GM18867 (cell line): ENCODE measurements around the gene ZNF547.
"Not testable (repeated sequence)": the region's sequence is repeated elsewhere in the genome, so short reads cannot be mapped to it uniquely, and the experiment has no call there.

Experiments used
- ATAC-seq: cut with Tn5 transposase; IDR thresholded peaks from one replicate; pipeline ENCODE4 v1.9.1; 2021; ENCODE audit warnings: mild to moderate bottlenecking, moderate library complexity; ENCODE audit not compliant: unreplicated experiment

Gene ZNF547

DNA sequence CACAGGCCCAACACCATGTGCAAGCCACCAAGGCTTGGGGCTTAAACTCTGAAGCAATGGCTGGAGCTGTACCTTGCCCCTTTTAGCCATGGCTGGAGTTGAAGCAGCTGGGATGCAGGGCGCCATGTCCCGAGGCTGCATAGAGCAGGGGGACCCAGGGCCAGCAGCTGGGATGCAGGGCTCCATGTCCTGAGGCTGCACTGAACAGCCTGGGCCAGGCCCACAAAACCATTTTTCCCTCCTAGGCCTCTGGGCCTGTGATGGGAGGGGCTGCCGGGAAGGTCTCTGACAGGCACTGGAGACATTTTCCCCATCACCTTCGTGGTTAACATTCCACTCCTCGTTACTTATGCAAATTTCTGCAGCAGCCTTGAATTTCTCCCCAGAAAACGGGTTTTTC lies 10.8 kb downstream of the ZNF547 start:
- ATAC-seq: no peak

DNA sequence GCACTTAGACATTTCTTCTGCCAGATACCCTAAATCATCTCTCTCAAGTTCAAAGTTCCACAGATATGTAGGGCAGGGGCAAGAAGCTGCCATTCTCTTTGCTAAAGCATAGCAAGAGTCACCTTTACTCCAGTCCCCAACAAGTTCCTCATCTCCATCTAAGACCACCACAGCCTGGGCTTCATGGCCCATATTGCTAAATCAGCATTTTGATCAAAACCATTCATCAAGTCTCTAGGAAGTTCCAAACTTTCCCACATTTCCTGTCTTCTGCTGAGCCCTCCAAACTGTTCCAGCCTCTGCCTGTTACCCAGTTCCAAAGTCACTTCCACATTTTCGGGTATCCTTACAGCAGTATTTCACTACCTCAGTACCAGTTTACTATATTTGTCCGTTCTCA lies 11.3 kb downstream of the ZNF547 start:
- ATAC-seq: not testable (repeated sequence)

DNA sequence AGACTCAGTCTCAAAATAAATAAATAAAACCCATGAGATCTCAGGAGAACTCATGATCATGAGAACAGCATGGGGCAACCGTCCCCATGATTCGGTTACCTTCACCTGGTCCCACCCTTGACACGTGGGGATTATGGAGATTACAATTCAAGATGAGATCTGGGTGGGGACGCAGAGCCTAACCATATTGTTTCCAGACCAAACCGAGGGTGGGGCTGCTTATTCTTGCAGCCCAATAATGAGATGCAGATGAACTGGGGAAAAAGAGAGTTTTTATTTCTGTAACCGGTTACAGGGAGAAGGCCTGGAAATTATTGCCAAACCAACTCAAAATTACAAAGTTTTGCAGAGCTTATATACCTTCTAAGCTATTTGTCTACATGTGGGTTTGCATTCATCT lies 12.8 kb downstream of the ZNF547 start:
- ATAC-seq: no peak

DNA sequence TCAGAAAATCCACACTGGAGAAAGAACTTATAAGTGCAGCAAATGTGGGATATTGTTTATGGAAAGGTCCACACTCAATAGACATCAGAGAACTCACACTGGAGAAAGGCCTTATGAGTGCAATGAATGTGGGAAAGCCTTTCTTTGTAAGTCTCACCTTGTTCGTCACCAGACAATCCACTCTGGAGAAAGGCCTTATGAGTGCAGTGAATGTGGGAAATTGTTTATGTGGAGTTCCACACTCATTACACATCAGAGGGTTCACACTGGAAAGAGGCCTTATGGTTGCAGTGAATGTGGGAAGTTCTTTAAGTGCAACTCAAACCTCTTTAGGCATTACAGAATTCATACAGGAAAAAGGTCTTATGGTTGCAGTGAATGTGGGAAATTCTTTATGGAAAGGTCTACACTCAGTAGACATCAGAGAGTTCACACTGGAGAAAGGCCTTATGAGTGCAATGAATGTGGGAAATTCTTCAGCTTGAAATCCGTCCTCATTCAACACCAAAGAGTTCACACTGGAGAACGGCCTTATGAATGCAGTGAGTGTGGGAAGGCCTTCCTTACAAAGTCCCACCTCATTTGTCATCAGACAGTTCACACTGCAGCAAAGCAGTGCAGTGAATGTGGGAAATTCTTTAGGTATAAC lies 14.3 kb downstream of the ZNF547 start:
- ATAC-seq: no peak

DNA sequence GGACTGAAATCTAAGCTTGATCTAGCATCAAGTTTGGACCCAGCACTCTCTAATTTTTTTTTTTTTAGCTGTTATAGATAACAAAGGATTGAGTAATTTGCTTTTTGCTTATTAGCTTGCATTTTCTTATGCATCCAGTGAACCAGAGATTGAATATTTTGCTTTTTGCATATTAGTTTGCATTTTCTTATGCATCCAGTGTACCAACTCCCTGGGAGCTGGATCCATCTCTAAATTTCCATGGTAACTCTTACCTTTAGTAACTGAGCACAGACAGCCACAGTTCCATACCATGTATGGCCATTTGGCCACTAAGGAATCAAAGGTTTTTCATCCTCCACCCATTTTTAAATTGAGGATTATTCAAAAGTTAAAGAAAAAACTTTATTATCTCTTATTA lies 17.6 kb downstream of the ZNF547 start:
- no peak for ATAC-seq

DNA sequence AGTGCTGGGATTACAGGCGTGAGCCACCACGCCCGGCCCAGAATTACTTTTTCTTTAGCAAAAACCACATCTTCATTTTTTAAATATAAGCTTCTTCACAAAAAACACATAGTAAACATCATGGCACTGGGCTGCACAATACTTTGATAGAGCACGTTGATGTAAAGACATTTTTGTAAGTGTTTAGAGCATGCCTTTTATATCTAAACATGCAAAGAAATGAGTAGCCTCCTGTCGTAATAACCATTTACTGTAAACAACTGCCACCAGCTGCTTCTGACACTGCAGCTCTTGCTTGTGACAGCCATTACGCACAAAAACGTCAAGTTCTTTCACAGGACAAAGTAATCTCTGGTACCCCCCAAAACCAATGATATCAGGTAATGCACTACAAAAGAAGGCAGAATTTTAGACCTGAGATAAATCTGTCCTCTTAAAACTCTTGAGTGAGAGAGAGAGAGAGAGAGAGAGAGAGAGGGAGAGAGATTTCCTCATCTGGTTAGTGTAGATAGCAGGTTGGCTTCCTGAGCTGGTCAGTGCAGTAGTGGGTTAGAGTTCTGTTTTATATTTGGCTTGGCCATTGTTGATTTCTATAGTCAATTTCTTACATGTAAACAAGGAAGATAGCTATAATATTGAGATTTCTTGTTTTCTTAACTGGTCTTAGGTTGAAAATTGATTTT lies 19.6 kb downstream of the ZNF547 start:
- ATAC-seq: no peak

DNA sequence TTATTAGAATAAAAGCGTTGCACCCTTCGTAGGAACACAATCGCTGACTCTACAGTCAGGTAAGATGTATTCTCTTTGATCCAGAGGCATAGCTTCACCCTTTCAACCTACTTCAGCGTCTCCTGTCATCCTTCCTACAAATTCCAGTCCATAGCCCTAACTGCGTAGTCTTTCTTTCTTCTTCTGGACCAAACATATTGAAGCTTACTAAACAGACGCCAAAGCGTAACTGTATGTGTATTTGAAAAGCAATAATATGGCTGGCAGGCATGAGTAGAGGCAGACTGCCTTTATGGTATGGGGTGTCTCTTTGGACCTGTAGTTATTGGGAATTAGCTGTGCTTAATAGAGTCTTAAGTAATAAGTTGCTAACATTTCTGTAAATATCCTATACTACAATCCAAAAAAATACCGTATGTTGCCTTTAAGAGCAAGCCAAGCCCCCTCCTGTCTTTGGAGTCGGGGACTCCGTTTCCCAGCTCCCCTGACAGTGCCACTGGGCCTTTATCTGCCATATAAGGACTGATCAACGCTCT lies 25.9 kb downstream of the ZNF547 start:
- ATAC-seq: no peak

DNA sequence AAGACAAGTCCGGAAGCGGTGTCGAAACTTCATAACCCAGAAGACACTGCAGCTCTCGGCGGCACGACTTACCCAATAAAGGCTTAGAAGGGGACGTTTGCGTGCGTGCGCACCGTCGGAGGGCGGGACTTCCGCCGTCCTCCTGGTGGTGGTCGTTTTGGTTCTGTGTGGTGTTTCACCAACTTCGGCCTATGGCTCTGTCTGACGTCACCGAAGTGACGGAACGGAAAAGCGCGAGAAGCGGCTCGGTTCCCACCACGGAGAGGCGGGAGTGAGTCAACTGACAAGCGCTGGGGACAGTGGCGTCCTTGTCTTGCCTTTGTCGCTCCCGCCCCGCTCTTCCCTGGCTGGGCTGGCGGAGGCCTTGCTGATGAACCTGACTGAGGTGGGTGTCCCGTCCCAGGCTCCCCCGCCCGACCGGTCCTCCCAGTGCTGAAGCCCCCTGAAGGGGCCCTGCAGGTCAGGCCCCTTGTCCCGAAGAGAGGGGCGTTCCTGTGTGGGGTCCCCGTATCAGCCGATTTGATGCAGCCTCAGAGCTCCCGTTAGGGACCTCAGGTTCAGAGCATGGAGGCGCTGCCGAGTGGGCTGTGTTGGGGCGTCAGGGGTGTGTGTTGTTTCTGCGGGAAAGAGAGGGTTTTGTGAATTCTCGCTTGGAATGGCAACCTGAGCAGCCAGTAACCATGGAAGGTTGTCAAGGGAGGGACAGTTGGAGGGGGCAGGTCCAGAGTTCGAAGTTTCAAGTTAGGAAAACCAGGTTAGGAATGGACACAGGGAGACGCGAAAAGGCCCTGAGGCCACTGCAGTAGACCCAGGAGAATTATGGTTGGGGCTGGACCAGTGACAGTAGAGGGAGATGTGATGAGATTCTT lies 26.6 kb downstream of the ZNF547 start, which contains the start of gene ZNF548:
ZNF548 (plus strand) TSS at position 125 of the 869 bp plus-strand sequence; CDS start at position 371, 246 bp downstream.
- peak; percentile 94 for ATAC-seq

DNA sequence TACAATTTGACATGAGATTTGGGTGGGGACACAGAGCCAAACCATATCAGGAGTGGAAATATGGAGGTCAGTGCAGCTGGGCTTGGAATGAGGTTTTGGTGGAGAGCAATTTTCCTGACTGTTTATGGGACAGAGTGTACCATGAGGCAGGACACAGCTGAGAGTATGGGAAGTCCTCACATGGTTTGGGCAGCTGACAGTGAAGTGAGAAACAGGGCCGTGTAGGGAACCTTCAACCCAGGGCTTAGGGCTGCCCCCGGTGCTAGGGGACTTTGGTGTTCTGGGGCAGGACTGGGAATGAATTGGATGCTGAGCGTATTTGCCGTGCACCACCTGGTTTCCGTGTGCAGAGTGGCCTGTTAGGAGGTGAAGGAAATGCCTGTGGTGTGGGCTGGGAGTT lies 32.4 kb downstream of the ZNF547 start:
- no peak for ATAC-seq

DNA sequence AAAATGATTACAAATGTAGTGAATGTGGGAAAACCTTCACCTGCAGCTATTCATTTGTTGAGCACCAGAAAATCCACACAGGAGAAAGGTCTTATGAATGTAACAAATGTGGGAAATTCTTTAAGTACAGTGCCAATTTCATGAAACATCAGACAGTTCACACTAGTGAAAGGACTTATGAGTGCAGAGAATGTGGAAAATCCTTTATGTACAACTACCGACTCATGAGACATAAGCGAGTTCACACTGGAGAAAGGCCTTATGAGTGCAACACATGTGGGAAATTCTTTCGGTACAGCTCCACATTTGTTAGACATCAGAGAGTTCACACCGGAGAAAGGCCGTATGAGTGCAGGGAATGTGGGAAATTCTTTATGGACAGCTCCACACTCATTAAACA lies 35.5 kb downstream of the ZNF547 start:
- ATAC-seq: no peak

DNA sequence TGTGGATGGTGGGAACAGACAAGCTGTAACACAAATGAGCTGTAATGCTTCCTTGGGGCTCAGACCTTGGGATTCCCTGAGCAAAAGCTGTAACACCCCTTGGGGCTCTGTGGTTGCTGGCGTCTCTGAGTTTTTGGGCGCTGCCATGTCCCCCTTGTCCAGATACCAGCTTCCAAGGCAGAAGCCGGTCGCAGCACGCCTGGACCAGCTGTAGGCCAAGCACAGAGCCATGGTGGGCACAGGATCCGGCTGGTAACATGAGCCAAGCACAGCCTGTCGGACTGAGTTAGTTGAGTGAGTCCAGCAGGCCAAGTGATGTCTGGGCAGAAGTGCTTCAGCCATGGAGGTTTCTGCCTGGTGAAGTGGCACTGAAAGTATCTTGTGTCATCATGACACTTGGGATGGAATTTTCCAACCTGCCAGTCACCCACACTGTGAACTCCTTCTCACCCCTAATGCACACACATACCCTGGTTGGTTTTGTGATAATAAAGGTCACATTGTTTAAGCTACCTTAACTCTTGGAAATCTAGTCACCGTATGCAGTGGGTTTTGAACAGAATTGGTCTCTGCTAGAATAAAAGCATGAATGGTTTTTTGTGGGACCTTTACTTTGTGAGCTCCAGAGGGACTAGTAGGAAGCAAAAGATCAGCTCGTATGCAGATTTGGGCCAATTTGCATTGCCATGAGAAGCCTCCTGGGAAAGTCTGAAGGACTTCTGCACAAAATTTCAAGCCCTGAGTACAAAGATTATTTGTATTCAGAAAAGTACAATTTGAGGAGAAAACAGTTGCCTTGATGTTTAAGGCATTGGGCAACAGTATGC lies 40.6 kb downstream of the ZNF547 start:
- no peak for ATAC-seq

DNA sequence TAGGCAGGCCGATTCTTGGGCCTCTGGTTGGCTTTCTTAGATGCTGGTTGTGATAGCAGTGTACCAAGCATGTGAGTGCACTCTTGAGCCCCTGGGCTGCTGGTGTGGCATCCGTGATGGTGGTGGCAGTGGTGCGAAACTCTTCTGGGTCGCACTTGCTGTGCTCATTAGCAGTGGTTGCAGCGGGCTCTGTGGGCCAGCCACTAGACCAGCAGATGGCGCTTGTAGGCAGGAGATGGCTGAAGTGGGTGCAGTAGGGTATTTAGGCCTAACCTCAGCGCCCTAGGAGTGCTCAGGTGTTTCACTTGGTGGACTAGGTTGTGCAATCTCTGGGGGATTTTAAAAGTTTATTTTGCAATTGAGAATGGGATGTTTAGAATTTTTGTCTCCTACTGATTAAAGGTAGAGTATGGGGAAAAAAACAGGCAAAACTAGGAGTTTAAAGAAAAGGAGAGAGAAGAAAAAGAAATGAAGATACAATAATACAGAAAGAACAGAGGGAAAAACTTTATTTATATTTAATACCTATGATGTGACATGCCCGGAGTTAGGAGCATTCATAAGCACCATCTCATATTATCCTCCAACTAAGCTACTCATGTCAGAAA lies 43.3 kb downstream of the ZNF547 start:
- ATAC-seq: no peak

DNA sequence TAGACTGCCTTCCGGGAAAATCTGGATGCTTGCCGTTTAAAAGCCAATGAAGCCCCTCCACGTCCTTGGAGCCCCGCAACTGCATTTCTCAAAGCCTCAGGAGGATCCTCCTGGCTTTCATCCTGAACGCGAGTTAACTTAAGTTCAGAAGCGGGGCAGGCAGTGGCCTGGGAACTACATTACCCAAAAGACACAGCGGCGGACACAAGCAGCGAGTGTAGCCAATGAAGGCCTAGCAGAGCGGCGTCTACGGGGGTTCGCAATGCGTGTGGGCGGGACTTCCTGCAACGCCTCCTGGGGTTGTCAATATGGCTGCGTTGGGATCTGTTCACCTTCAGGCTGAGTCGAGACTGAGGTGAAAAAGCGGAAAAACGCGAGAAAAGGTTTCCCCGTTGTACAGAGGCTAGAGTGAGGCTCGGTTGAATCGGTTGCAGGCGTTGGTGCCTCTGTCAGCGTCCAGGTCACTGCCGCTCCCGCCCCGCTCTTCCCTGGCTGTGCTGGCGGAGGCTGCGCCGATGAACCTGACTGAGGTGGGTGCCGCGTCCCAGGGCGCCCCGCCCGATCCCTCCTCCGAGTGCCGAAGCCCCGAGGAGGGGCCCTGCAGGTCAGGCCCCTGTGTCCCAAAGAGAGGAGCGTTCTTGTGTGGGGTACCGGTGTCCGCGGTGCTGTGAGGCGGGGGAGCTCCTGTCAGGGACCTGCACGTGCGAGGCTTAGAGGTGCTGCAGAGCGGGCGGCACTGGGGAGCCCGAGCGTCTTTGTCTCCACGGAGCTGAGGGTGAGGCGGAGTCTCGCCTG lies 47.7 kb downstream of the ZNF547 start, which contains the start of gene ZNF17:
ZNF17 (plus strand) TSS at position 285 of the 795 bp plus-strand sequence. CDS start 2,455 bp downstream, outside the sequence.
- ATAC-seq: peak; percentile 99

DNA sequence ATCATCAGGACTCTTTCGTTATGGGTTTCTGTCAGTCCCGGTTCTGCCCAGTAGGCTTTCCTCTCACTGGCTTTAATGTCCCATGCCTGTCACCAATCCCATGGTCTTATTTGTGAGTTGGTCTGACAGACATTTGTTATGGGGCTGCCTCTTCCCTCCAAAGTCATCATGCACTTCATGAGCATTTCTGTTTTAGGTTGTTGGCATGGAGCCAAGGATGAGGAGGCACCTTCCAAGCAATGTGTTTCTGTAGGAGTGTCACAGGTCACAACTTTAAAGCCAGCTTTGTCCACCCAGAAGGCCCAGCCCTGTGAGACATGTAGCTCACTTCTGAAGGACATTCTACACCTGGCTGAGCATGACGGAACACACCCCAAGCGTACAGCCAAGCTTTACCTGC lies 56.1 kb downstream of the ZNF547 start:
- no peak for ATAC-seq

DNA sequence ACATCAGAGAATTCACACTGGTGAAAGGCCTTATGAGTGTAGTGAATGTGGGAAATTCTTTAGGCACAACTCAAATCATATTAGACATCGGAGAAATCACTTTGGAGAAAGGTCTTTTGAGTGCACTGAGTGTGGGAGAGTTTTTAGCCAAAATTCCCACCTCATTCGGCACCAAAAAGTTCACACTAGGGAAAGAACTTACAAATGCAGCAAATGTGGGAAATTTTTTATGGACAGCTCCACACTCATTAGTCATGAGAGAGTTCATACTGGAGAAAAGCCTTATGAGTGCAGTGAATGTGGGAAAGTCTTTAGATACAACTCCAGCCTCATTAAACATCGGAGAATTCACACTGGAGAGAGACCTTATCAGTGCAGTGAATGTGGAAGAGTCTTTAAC lies 57.7 kb downstream of the ZNF547 start:
- no peak for ATAC-seq
